GM18499 (cell line): Measurements from ENCODE around the gene SMARCC1.

ENCODE experiments used
- ATAC-seq: cut with Tn5 transposase; IDR thresholded peaks from one replicate; pipeline ENCODE4 v1.9.1; 2021; ENCODE audit warnings: moderate number of reproducible peaks; ENCODE audit not compliant: insufficient read depth, unreplicated experiment

SMARCC1 gene

GRCh38 chr3:47712398-47712797 is 69.3 kb downstream of the SMARCC1 start:
- no peak for ATAC-seq

- ATAC-seq, result no peak
These were observed 70.1 kb downstream of the SMARCC1 start for GRCh38 chr3:47711596-47711995.

- ATAC-seq, result no peak
These were observed 76.3 kb downstream of the SMARCC1 start for GRCh38 chr3:47705391-47705790.

- no peak for ATAC-seq
These were observed 77.5 kb downstream of the SMARCC1 start for GRCh38 chr3:47704237-47704612.

GRCh38 chr3:47701388-47701787 is 80.3 kb downstream of the SMARCC1 start:
- ATAC-seq, result no peak

GRCh38 chr3:47692158-47692557 is 89.5 kb downstream of the SMARCC1 start:
- ATAC-seq, result no peak

GRCh38 chr3:47688488-47688887 is 93.2 kb downstream of the SMARCC1 start:
- no peak for ATAC-seq

GRCh38 chr3:47685037-47685436 is 96.7 kb downstream of the SMARCC1 start:
- ATAC-seq, result no peak

GRCh38 chr3:47681016-47681415 is 100.7 kb downstream of the SMARCC1 start:
- no peak for ATAC-seq

GRCh38 chr3:47678446-47679338 is 103.0 kb downstream of the SMARCC1 start:
- no peak for ATAC-seq

GRCh38 chr3:47669026-47669749 is 112.5 kb downstream of the SMARCC1 start:
- ATAC-seq, result no peak

GRCh38 chr3:47666118-47666517 is 115.6 kb downstream of the SMARCC1 start:
- ATAC-seq, result no peak

- no peak for ATAC-seq
These were observed 117.2 kb downstream of the SMARCC1 start for GRCh38 chr3:47664519-47664918.

- no peak for ATAC-seq
These were observed 118.0 kb downstream of the SMARCC1 start for GRCh38 chr3:47663630-47664240.

- ATAC-seq, result no peak
These were observed 120.5 kb downstream of the SMARCC1 start for GRCh38 chr3:47661121-47661752.

- no peak for ATAC-seq
These were observed 123.2 kb downstream of the SMARCC1 start for GRCh38 chr3:47658444-47658843.

- no peak for ATAC-seq
These were observed 129.6 kb downstream of the SMARCC1 start for GRCh38 chr3:47652142-47652541.

GRCh38 chr3:47650294-47650693 is 131.4 kb downstream of the SMARCC1 start:
- ATAC-seq, result no peak

- ATAC-seq, result no peak
These were observed 134.1 kb downstream of the SMARCC1 start for GRCh38 chr3:47647550-47647949.

GRCh38 chr3:47646362-47646761 is 135.3 kb downstream of the SMARCC1 start:
- ATAC-seq, result no peak

- ATAC-seq, result no peak
These were observed 136.1 kb downstream of the SMARCC1 start for GRCh38 chr3:47645551-47645950.
